Fibroblast of lung (primary cell): ENCODE results near the gene SHISA9. TPM values are rescaled to one million over a fixed set of nuclear protein-coding genes. Genes with fewer than 3 reads are reported as not detected.

Experiments
- DNase-seq, 2 donors: peaks; one replicate each; pipeline versions ENCODE4 v3.0.0 to v3.0.0-alpha.2; 2010; ENCODE audit warnings: low read depth in 2 of 2
- H2AFZ ChIP-seq: 2 replicates; pipeline ENCODE4 v1.5.1; 2012; ENCODE audit warnings: low read length, control low read depth, inconsistent platforms
- H3K27ac ChIP-seq: 2 replicates; pipeline ENCODE4 v1.5.1; 2011; ENCODE audit warnings: low read length, control low read depth; ENCODE audit not compliant: insufficient read depth
- H3K27me3 ChIP-seq: 2 replicates; pipeline ENCODE4 v1.5.1; 2011; ENCODE audit warnings: mild to moderate bottlenecking, low read length; ENCODE audit not compliant: control insufficient read depth, insufficient read depth
- H3K36me3 ChIP-seq: 2 replicates; pipeline ENCODE4 v1.5.1; 2011; ENCODE audit warnings: low read length; ENCODE audit not compliant: control insufficient read depth, insufficient read depth
- H3K4me1 ChIP-seq: 2 replicates; pipeline ENCODE4 v1.5.1; 2011; ENCODE audit warnings: low read length; ENCODE audit not compliant: control insufficient read depth, insufficient read depth; ENCODE audit errors: extremely low read depth
- H3K4me2 ChIP-seq: 2 replicates; pipeline ENCODE4 v1.5.1; 2011; ENCODE audit warnings: low read length, control low read depth; ENCODE audit not compliant: insufficient read depth; ENCODE audit errors: extremely low read depth
- H3K4me3 ChIP-seq, 4 experiments: fragments of 200-600 bp in 1 of 4; sonication (generic) in 1 of 4; replicated peaks in 1 of 4; 2 replicates each; pipeline ENCODE4 v1.5.1; 2011 to 2016; ENCODE audit warnings: low read length in 4 of 4, low read depth in 3 of 4, mild to moderate bottlenecking in 3 of 4, control low read depth in 2 of 4, inconsistent platforms in 1 of 4, mixed read lengths in 1 of 4; ENCODE audit not compliant: insufficient read depth in 1 of 4; ENCODE audit errors: control extremely low read depth in 1 of 4
- H3K79me2 ChIP-seq: 2 replicates; pipeline ENCODE4 v1.5.1; 2012; ENCODE audit warnings: mild to moderate bottlenecking, low read length, inconsistent platforms; ENCODE audit not compliant: control insufficient read depth, insufficient read depth
- H3K9ac ChIP-seq: 2 replicates; pipeline ENCODE4 v1.5.1; 2011; ENCODE audit warnings: mild to moderate bottlenecking, low read length, control low read depth; ENCODE audit not compliant: insufficient read depth
- H3K9me3 ChIP-seq: 2 replicates; pipeline ENCODE4 v1.5.1; 2012; ENCODE audit warnings: low read depth, low read length; ENCODE audit not compliant: control insufficient read depth, insufficient read depth
- H4K20me1 ChIP-seq: 2 replicates; pipeline ENCODE4 v1.5.1; 2011; ENCODE audit warnings: low read length; ENCODE audit not compliant: control insufficient read depth, insufficient read depth; ENCODE audit errors: extremely low read depth
- EZH2 ChIP-seq: IDR thresholded peaks from 2 replicates; pipeline ENCODE4 v1.5.1; 2012; ENCODE audit warnings: low read length, control low read depth, mild to moderate bottlenecking; ENCODE audit errors: missing control alignments
- polyA plus RNA-seq, 2 donors: library from polyadenylated mRNA; depleted of rRNA in 1 of 2; stranded (reverse) in 1 of 2; unstranded in 1 of 2; fragments of >200 nt; gene quantifications; 2 replicates each; pipeline ENCODE4 v1.2.1, GENCODE V29; 2011 to 2012; ENCODE audit warnings: missing spikeins in 1 of 2
- total RNA-seq: library from RNA; depleted of rRNA; stranded (reverse); fragments of >200 nt; gene quantifications from 2 replicates; pipeline ENCODE4 v1.2.1, GENCODE V29; 2014
- TF ChIP-seq, protein P1 (sequence below), 2 donors: IDR thresholded peaks in 1 of 2; conservative IDR thresholded peaks in 1 of 2; 1 replicate in 1 of 2; 2 replicates in 1 of 2; pipeline ENCODE4 v1.5.1; 2011 to 2012; ENCODE audit warnings: low read length in 2 of 2, control low read depth in 1 of 2, inconsistent platforms in 1 of 2, low read depth in 1 of 2, mild to moderate bottlenecking in 1 of 2

The SHISA9 gene
- total and polyA plus RNA-seq, 2 donors (not counting 1 experiment from before 2014, with no cell fraction given) = not detected

DNA sequence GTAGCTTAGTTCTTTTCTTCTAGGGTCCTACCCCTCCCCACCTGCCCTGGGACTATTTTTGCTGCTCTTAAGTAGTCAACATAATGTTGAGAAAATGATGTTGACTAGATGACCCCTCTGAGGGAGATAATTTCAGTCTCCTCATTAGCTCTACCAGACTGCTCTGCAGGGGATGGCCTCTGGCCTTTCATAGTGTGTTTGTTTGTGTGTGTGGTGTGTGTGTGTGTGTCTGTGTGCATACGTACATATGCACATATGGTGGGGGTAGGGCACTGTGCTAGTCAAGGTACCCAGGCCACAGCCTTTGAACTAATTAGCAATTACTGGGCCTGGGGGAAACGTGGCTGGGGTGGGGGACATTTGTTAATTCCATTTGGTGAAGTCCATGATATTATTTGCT lies 254.0 kb downstream of the SHISA9 start:
- no peak for TF ChIP-seq EZH2
- TF ChIP-seq, protein P1, sequence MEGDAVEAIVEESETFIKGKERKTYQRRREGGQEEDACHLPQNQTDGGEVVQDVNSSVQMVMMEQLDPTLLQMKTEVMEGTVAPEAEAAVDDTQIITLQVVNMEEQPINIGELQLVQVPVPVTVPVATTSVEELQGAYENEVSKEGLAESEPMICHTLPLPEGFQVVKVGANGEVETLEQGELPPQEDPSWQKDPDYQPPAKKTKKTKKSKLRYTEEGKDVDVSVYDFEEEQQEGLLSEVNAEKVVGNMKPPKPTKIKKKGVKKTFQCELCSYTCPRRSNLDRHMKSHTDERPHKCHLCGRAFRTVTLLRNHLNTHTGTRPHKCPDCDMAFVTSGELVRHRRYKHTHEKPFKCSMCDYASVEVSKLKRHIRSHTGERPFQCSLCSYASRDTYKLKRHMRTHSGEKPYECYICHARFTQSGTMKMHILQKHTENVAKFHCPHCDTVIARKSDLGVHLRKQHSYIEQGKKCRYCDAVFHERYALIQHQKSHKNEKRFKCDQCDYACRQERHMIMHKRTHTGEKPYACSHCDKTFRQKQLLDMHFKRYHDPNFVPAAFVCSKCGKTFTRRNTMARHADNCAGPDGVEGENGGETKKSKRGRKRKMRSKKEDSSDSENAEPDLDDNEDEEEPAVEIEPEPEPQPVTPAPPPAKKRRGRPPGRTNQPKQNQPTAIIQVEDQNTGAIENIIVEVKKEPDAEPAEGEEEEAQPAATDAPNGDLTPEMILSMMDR (conservative IDR thresholded peaks at IDR 0.05 in 1 of 2, IDR thresholded peaks at IDR 0.05 in 1 of 2; ENCODE audit: low read depth in 1 of 2, low read length in 2 of 2) = no peak
- Histone ChIP-seq H3K9me3 (no peaks in the 10 kb centered on the region), H3K27ac (no peak overlapping the region), H3K27me3 (no peaks in the 10 kb centered on the region), H3K79me2 (no peaks in the 10 kb centered on the region), H3K4me2 (no peak overlapping the region), H3K36me3 (no peaks in the 10 kb centered on the region), H3K4me1 (no peaks in the 10 kb centered on the region), H4K20me1 (no peaks in the 10 kb centered on the region), H2AFZ (no peak overlapping the region), H3K9ac (no peak overlapping the region), H3K4me3 (no peak overlapping the region)
- no peak for DNase-seq

DNA sequence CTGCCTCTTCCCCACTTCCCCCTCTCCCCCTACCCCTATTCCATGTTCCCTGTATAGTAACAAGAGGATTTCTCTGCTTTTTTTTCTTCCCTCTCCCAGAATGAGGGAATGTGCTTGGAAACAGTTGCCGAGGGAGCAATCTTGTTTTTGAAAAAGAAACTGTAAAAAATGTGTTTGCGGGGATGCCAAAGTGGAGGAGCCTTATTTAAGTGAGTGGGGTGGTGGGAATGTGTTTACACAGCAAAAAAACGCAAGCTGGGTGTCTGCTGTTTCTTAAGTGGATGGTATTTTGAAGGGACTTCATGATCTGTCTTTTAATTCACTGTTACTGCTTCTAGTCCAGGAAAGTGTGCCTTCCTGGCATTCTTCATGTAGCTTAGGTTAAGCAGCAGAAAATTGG lies 254.4 kb downstream of the SHISA9 start:
- no peak overlapping the region for H2AFZ ChIP-seq
- H3K4me1 ChIP-seq = no peaks in the 10 kb centered on the region
- no peak overlapping the region for H3K4me2 ChIP-seq
- DNase-seq = no peak
- no peak overlapping the region for H3K9ac ChIP-seq
- no peak for TF ChIP-seq EZH2
- TF ChIP-seq, protein P1 (conservative IDR thresholded peaks at IDR 0.05 in 1 of 2, IDR thresholded peaks at IDR 0.05 in 1 of 2; ENCODE audit: low read depth in 1 of 2, low read length in 2 of 2) = no peak
- H3K9me3 ChIP-seq = no peaks in the 10 kb centered on the region
- no peaks in the 10 kb centered on the region for H3K36me3 ChIP-seq
- H4K20me1 ChIP-seq = no peaks in the 10 kb centered on the region
- no peak overlapping the region for H3K4me3 ChIP-seq
- H3K27ac ChIP-seq = no peak overlapping the region
- H3K27me3 ChIP-seq = no peaks in the 10 kb centered on the region
- H3K79me2 ChIP-seq = no peaks in the 10 kb centered on the region

DNA sequence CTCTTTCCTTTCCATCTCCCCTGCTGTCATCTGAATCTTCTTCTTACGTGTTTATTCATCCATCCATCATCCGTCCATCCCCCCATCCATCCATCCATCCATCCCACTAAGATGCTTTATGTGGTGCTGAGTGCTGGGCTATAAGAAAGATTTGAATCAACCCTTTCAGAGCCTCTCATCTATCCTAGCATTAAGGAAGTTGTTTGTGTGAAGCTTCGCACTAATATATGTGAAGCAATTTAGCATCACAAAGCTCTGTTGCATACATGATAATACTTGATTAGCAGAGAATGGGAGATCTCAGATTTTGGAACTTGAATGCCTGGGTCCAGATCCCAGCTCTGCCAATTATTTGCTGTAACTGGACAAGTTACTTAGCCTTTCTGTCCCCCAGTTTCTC lies 255.7 kb downstream of the SHISA9 start:
- no peak overlapping the region for H2AFZ ChIP-seq
- no peak overlapping the region for H3K4me2 ChIP-seq
- no peaks in the 10 kb centered on the region for H3K79me2 ChIP-seq
- no peak for TF ChIP-seq EZH2
- TF ChIP-seq, protein P1 (conservative IDR thresholded peaks at IDR 0.05 in 1 of 2, IDR thresholded peaks at IDR 0.05 in 1 of 2; ENCODE audit: low read depth in 1 of 2, low read length in 2 of 2) = no peak
- H3K27ac ChIP-seq = no peak overlapping the region
- no peaks in the 10 kb centered on the region for H3K36me3 ChIP-seq
- H3K9me3 ChIP-seq = no peaks in the 10 kb centered on the region
- H3K4me3 ChIP-seq = no peak overlapping the region
- H3K4me1 ChIP-seq = no peaks in the 10 kb centered on the region
- no peak overlapping the region for H3K9ac ChIP-seq
- H3K27me3 ChIP-seq = no peaks in the 10 kb centered on the region
- DNase-seq = no peak
- H4K20me1 ChIP-seq = no peaks in the 10 kb centered on the region
